ENCODE results near the gene KMT5C.

KMT5C gene

GRCh38 chr19:55369653-55370304 is 30.1 kb downstream of the KMT5C start:
- Histone ChIP-seq H3K4me1 (ENCODE audit: control insufficient read depth, insufficient read depth, low read length, unreplicated experiment) (peaks cover 13% of the 10 kb centered on the region), H3K27me3 (ENCODE audit: insufficient read depth, low read length) (no peaks in the 10 kb centered on the region), H3K79me2 (ENCODE audit: control insufficient read depth, insufficient read depth, low read length, unreplicated experiment) (no peaks in the 10 kb centered on the region), H3K4me3 (ENCODE audit: low read depth, low read length) (peak overlapping the region; percentile 75), H2AFZ (ENCODE audit: low read length, unreplicated experiment) (no peak overlapping the region), H3K36me3 (ENCODE audit: insufficient read depth, low read length) (no peaks in the 10 kb centered on the region), H3K27ac (ENCODE audit: low read depth, low read length) (no peak overlapping the region)

GRCh38 chr19:55370305-55370988 is 30.8 kb downstream of the KMT5C start, which contains the start of gene IL11:
Gene IL11 (minus strand): TSS chr19:55370463. CDS start chr19:55370310, 153 bp downstream.
- peak within 1 kb of the TSS; percentile 75 for H3K4me3 ChIP-seq (ENCODE audit: low read depth, low read length)
- H3K4me1 ChIP-seq (ENCODE audit: control insufficient read depth, insufficient read depth, low read length, unreplicated experiment), result peaks cover 13% of the 10 kb centered on the region
- no peak within 1 kb of the TSS for H2AFZ ChIP-seq (ENCODE audit: low read length, unreplicated experiment)
- peak within 1 kb of the TSS; percentile 22; the same call in 1 of the 2 replicates for H3K27ac ChIP-seq (ENCODE audit: low read depth, low read length)
- no peaks in the 10 kb centered on the region for H3K79me2 ChIP-seq (ENCODE audit: control insufficient read depth, insufficient read depth, low read length, unreplicated experiment)
- no peaks in the 10 kb centered on the region for H3K36me3 ChIP-seq (ENCODE audit: insufficient read depth, low read length)
- H3K27me3 ChIP-seq (ENCODE audit: insufficient read depth, low read length), result no peaks in the 10 kb centered on the region

GRCh38 chr19:55372316-55373081 is 32.8 kb downstream of the KMT5C start:
- Histone ChIP-seq H3K27me3 (ENCODE audit: insufficient read depth, low read length) (no peaks in the 10 kb centered on the region), H3K79me2 (ENCODE audit: control insufficient read depth, insufficient read depth, low read length, unreplicated experiment) (no peaks in the 10 kb centered on the region), H3K4me1 (ENCODE audit: control insufficient read depth, insufficient read depth, low read length, unreplicated experiment) (peaks cover 13% of the 10 kb centered on the region), H3K27ac (ENCODE audit: low read depth, low read length) (no peak overlapping the region), H3K36me3 (ENCODE audit: insufficient read depth, low read length) (no peaks in the 10 kb centered on the region), H3K4me3 (ENCODE audit: low read depth, low read length) (no peak overlapping the region), H2AFZ (ENCODE audit: low read length, unreplicated experiment) (no peak overlapping the region)

- Histone ChIP-seq H3K79me2 (ENCODE audit: control insufficient read depth, insufficient read depth, low read length, unreplicated experiment) (no peaks in the 10 kb centered on the region), H2AFZ (ENCODE audit: low read length, unreplicated experiment) (no peak overlapping the region), H3K27me3 (ENCODE audit: insufficient read depth, low read length) (no peaks in the 10 kb centered on the region), H3K27ac (ENCODE audit: low read depth, low read length) (no peak overlapping the region; the same call in 1 of the 2 replicates), H3K4me1 (ENCODE audit: control insufficient read depth, insufficient read depth, low read length, unreplicated experiment) (peaks cover 13% of the 10 kb centered on the region), H3K4me3 (ENCODE audit: low read depth, low read length) (no peak overlapping the region), H3K36me3 (ENCODE audit: insufficient read depth, low read length) (no peaks in the 10 kb centered on the region)
Measured at GRCh38 chr19:55373306-55373992, 33.8 kb downstream of the KMT5C start.

GRCh38 chr19:55373993-55374757 is 34.5 kb downstream of the KMT5C start:
- Histone ChIP-seq H3K4me3 (ENCODE audit: low read depth, low read length) (no peak overlapping the region), H3K36me3 (ENCODE audit: insufficient read depth, low read length) (no peaks in the 10 kb centered on the region), H2AFZ (ENCODE audit: low read length, unreplicated experiment) (no peak overlapping the region), H3K27ac (ENCODE audit: low read depth, low read length) (no peak overlapping the region; the same call in 1 of the 2 replicates), H3K4me1 (ENCODE audit: control insufficient read depth, insufficient read depth, low read length, unreplicated experiment) (peaks cover 13% of the 10 kb centered on the region), H3K27me3 (ENCODE audit: insufficient read depth, low read length) (no peaks in the 10 kb centered on the region), H3K79me2 (ENCODE audit: control insufficient read depth, insufficient read depth, low read length, unreplicated experiment) (no peaks in the 10 kb centered on the region)

- no peak within 1 kb of the TSS for H2AFZ ChIP-seq (ENCODE audit: low read length, unreplicated experiment)
- no peak within 1 kb of the TSS for H3K4me3 ChIP-seq (ENCODE audit: low read depth, low read length)
- H3K27me3 ChIP-seq (ENCODE audit: insufficient read depth, low read length), result no peaks in the 10 kb centered on the region
- H3K79me2 ChIP-seq (ENCODE audit: control insufficient read depth, insufficient read depth, low read length, unreplicated experiment), result no peaks in the 10 kb centered on the region
- H3K4me1 ChIP-seq (ENCODE audit: control insufficient read depth, insufficient read depth, low read length, unreplicated experiment), result peaks cover 8% of the 10 kb centered on the region
- H3K36me3 ChIP-seq (ENCODE audit: insufficient read depth, low read length), result no peaks in the 10 kb centered on the region
- no peak within 1 kb of the TSS for H3K27ac ChIP-seq (ENCODE audit: low read depth, low read length)
Measured at GRCh38 chr19:55376241-55376933, 36.7 kb downstream of the KMT5C start, which contains the start of gene TMEM190. Gene TMEM190 (plus strand): TSS chr19:55376826. CDS start chr19:55376854, 28 bp downstream.

- H3K4me3 ChIP-seq (ENCODE audit: low read depth, low read length), result no peak overlapping the region
- no peaks in the 10 kb centered on the region for H3K79me2 ChIP-seq (ENCODE audit: control insufficient read depth, insufficient read depth, low read length, unreplicated experiment)
Measured at GRCh38 chr19:55377356-55378131, 37.9 kb downstream of the KMT5C start.

GRCh38 chr19:55379174-55379573 is 39.5 kb downstream of the KMT5C start:
- H3K36me3 ChIP-seq (ENCODE audit: insufficient read depth, low read length), result no peaks in the 10 kb centered on the region
- no peak overlapping the region for H3K27ac ChIP-seq (ENCODE audit: low read depth, low read length)
- no peak overlapping the region for H2AFZ ChIP-seq (ENCODE audit: low read length, unreplicated experiment)
- no peaks in the 10 kb centered on the region for H3K79me2 ChIP-seq (ENCODE audit: control insufficient read depth, insufficient read depth, low read length, unreplicated experiment)
- H3K4me3 ChIP-seq (ENCODE audit: low read depth, low read length), result no peak overlapping the region
- no peaks in the 10 kb centered on the region for H3K4me1 ChIP-seq (ENCODE audit: control insufficient read depth, insufficient read depth, low read length, unreplicated experiment)
- no peaks in the 10 kb centered on the region for H3K27me3 ChIP-seq (ENCODE audit: insufficient read depth, low read length)

More at GRCh38 chr19:55377356-55378131, 37.9 kb downstream of the KMT5C start:
- no peaks in the 10 kb centered on the region for H3K36me3 ChIP-seq (ENCODE audit: insufficient read depth, low read length)
- H2AFZ ChIP-seq (ENCODE audit: low read length, unreplicated experiment), result no peak overlapping the region
- H3K27ac ChIP-seq (ENCODE audit: low read depth, low read length), result no peak overlapping the region
- peaks cover 8% of the 10 kb centered on the region for H3K4me1 ChIP-seq (ENCODE audit: control insufficient read depth, insufficient read depth, low read length, unreplicated experiment)
- no peaks in the 10 kb centered on the region for H3K27me3 ChIP-seq (ENCODE audit: insufficient read depth, low read length)

- no peak overlapping the region for H2AFZ ChIP-seq (ENCODE audit: low read length, unreplicated experiment)
Measured at GRCh38 chr19:55382013-55382412, 42.3 kb downstream of the KMT5C start.

More at GRCh38 chr19:55382013-55382412, 42.3 kb downstream of the KMT5C start:
- Histone ChIP-seq H3K27ac (ENCODE audit: low read depth, low read length) (no peak overlapping the region), H3K27me3 (ENCODE audit: insufficient read depth, low read length) (no peaks in the 10 kb centered on the region), H3K4me1 (ENCODE audit: control insufficient read depth, insufficient read depth, low read length, unreplicated experiment) (no peaks in the 10 kb centered on the region), H3K79me2 (ENCODE audit: control insufficient read depth, insufficient read depth, low read length, unreplicated experiment) (peaks cover 12% of the 10 kb centered on the region), H3K4me3 (ENCODE audit: low read depth, low read length) (no peak overlapping the region), H3K36me3 (ENCODE audit: insufficient read depth, low read length) (peaks cover 3% of the 10 kb centered on the region; the same call in 1 of the 2 replicates)

All from ACC112 (cell line).